SH-SY5Y (cell line): ENCODE results near the gene NBEAL2.

Source experiments
- GATA2 ChIP-seq: IDR thresholded peaks from 2 replicates; pipeline ENCODE4 v1.6.1; 2011; ENCODE audit warnings: mild to moderate bottlenecking, low read depth, low read length
- GATA3 ChIP-seq: IDR thresholded peaks from 2 replicates; pipeline ENCODE4 v1.6.1; 2011; ENCODE audit warnings: low read depth, mild to moderate bottlenecking, low read length, moderate library complexity

DNA sequence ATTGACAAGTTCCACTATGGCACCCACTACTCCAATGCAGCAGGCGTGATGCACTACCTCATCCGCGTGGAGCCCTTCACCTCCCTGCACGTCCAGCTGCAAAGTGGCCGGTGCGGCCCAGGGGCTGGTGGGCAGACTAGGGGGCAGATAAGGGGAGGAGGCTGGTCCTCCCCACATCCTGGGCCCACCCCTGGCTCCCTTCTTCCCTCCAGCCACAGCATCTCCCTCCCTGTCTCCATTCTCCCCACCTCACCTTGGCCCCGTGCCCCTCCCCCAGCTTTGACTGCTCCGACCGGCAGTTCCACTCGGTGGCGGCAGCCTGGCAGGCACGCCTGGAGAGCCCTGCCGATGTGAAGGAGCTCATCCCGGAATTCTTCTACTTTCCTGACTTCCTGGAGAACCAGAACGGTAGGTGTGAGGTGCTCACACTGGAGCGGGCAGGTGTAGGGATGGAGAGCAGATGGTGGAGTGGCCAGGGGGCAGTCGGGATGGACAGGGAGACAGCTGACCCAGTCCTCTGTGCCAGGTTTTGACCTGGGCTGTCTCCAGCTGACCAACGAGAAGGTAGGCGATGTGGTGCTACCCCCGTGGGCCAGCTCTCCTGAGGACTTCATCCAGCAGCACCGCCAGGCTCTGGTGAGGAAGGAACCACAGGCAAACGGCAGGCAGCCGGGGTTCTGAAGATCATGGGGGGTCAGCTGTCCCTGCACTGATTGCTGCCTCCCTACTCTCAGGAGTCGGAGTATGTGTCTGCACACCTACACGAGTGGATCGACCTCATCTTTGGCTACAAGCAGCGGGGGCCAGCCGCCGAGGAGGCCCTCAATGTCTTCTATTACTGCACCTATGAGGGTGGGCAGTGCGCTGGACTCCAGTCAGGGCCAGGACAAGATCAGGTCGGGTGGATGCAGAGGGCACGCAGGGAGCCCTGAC, 26.0 kb downstream of the NBEAL2 start:
- TF ChIP-seq GATA2 (no peak), GATA3 (no peak)
